ENCODE results near the gene ATP13A5.

Gene ATP13A5

GRCh38 chr3:193378706-193379105 is at the start of gene ATP13A5:
ATP13A5 (minus strand) TSS chr3:193378753; CDS start chr3:193378725, 28 bp downstream.
- no peak for DNase-seq (ENCODE audit: low read depth)

GRCh38 chr3:193418576-193419373 is 40.2 kb upstream of the ATP13A5 start:
- DNase-seq (ENCODE audit: low read depth), result no peak

- no peak for DNase-seq (ENCODE audit: low read depth)
Measured at GRCh38 chr3:193416629-193417028, 38.1 kb upstream of the ATP13A5 start.

GRCh38 chr3:193407688-193408087 is 29.1 kb upstream of the ATP13A5 start:
- no peak for DNase-seq (ENCODE audit: low read depth)

GRCh38 chr3:193407112-193407511 is 28.6 kb upstream of the ATP13A5 start:
- no peak for DNase-seq (ENCODE audit: low read depth)

GRCh38 chr3:193403307-193403706 is 24.8 kb upstream of the ATP13A5 start:
- no peak for DNase-seq (ENCODE audit: low read depth)

GRCh38 chr3:193400304-193400703 is 21.8 kb upstream of the ATP13A5 start:
- DNase-seq (ENCODE audit: low read depth), result no peak

DNA sequence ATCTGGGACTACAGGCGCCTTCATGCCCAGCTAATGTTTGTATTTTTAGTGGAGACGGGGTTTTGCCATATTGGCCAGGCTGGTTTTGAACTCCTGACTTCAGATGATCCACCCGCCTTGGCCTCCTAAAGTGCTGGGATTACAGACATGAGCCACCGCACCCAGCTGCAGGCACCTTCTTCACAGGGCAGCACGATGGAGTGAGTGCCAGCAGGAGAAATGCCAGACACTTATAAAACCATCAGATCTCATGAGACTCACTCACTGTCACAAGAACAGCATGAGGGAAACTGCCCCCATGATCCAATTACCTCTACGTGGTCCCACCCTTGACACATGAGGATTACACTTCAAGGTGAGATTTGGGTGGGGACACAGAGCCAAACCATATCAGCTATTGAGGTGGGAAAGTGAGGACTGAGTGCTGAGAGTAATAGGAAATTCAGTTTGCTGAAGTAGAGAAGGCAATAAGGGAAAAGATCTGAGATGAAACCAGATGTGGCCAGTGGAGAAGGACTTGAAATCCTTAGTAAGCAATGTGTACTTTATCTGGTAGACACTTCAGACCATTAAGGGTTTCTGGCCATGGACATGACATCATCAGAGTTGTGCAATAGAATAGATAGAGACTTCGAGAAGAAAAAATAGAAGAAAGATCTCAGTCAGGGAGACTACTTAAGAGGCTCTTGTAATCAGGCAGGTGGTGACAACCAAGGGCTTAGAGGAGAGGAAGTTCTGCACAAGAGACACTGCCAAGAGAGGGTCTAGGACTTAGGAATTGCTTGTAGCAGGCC is 18.1 kb upstream of the ATP13A5 start:
- DNase-seq (ENCODE audit: low read depth), result peak; percentile 7

DNA sequence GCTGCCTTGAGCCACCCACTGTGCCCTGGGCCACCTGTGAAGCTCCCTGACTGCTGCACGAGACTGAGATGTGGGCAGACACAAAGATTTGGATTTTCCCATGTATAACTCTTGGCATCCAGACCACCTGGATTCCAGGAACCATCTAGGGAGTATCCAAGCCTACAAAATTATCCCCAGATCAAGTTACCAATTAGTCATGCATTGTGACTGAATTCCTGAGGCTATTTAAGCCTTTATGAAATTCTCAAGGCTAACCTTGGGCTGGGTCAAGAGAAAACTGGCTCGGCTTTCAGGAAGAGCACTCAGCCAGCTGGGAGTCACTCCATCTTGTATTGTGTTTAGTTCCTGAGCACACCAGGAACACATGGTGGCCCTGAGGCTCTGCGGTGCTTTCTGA is 13.3 kb upstream of the ATP13A5 start:
- peak; percentile 24 for DNase-seq (ENCODE audit: low read depth)

DNA sequence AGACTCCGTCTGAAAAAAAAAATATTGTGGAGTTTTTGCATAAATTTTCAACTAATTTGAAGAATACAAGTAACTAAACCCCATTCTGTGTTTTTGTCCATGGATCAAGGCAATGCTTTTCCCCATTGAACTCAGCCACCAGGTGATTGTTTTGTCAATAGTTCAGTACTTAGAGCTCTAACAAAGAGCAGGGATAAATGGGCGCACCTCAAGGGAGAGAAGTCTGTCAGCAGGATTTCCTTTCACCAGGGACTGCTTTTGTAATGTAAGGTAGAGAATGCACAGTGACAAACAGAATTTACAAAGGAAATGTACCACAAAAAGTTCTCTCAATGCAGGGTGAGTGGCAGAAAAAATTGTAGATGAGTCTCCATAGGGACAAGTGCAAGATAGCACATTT is 10.8 kb upstream of the ATP13A5 start:
- no peak for DNase-seq (ENCODE audit: low read depth)

GRCh38 chr3:193388361-193388760 is 9.8 kb upstream of the ATP13A5 start:
- DNase-seq (ENCODE audit: low read depth), result no peak

- DNase-seq (ENCODE audit: low read depth), result no peak
Measured at GRCh38 chr3:193387596-193387995, 9.0 kb upstream of the ATP13A5 start.

GRCh38 chr3:193377591-193377990 is 962 bp downstream of the ATP13A5 start:
- DNase-seq (ENCODE audit: low read depth), result no peak

GRCh38 chr3:193375614-193376013 is 2.9 kb downstream of the ATP13A5 start:
- DNase-seq (ENCODE audit: low read depth), result no peak

GRCh38 chr3:193372783-193373182 is 5.8 kb downstream of the ATP13A5 start:
- no peak for DNase-seq (ENCODE audit: low read depth)

DNA sequence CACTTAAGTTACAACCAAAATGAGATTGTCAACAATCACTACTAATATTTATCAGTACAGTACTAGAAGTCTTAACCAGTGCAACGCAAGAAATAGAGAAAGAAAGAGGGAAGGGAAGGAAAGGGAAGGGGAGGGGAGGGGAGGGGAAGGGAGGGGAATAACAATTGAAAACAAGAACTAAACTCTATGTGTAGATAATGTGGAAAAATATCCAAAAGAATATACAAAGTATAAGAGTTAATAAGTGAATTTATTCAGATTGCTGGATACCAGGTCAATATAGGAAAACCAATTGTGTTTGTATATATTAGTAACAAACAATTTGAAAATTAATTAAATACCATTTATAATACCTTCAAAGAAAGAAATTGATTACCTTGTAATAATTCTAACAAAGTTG is 10.7 kb downstream of the ATP13A5 start:
- no peak for DNase-seq (ENCODE audit: low read depth)

DNA sequence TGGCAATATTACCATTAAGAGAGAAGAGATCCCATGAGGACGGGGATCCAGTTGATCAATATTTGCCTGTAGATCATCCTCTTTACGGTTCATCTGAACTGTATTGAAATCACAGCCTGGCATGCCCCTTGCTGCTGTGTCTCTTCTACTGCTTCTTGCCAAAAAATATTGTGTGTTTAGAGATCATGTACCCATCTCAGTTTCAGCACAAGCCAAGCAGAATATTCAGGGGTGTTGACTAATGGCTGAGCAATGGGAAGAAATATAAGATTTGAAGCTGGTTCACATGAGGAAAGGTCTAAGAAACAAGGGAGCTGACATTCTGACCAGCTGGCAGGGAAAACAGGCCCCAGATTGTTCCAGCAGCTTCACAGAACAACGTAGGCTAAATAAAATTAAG is 21.3 kb downstream of the ATP13A5 start:
- no peak for DNase-seq (ENCODE audit: low read depth)

DNA sequence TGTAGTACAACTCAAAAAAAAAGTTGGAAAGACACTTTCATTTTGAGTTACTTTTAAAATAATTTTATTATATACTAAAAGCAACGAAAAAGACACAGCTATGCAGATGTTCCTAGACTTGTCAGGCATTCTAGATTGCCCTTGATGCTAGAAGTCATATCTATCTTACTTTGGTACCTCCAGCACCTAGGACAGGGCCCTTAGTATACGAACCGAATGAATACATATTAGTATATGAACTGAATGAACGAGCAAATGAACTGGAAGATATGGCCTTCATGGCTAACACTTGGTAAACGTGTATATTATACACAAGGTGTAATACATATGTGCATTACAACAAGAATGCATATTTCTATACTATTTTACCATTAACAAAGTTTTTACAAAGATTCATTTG is 24.1 kb downstream of the ATP13A5 start:
- DNase-seq (ENCODE audit: low read depth), result no peak

- no peak for DNase-seq (ENCODE audit: low read depth)
Measured at GRCh38 chr3:193350744-193351143, 27.8 kb downstream of the ATP13A5 start.

GRCh38 chr3:193348686-193349085 is 29.9 kb downstream of the ATP13A5 start:
- no peak for DNase-seq (ENCODE audit: low read depth)

DNA sequence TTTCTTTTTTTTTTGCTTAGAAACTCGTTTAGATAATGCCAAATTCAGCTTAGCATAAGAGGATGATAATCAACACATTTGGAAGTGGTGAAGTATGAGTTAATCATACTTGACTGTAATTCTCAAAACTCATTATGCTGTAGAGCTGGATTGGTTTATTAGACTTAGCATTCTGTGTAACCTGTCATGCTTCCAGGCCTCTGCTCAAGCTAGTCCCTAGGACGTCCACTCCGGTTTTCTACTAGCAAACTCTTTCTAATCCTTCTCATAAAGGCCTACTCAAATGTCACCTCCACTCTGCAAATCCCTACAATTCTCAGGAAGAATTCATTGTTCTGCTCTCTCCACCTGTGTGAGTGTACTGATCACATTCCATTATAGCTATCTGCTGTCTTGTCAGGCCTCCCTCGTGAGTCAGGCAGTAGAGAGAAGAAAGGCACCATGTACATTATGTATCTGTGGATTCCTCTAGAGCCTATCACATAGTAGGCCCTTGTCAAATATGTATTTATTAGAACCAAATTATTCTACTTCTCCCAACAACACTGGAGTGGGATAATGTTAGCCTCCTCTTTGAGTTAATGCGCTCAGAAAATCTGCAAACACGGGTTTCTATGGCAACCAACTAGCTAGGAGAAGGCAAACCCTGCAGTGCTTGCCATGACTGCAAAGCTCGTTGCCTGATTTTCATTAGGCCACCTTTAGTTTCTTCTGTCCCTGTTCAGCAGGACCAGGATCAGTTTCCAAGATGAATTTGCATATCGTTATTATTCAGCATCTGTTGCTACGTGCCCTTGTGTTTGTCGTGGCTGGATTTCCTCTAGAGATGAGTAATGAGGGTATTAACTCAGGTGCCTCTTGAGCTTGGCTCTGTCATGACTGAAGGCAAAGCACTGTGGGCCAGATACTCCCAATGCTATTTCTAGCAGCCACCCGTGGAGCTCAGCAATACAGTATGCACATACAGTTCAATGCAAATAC is 30.7 kb downstream of the ATP13A5 start:
- DNase-seq (ENCODE audit: low read depth), result no peak

GRCh38 chr3:193346259-193346658 is 32.3 kb downstream of the ATP13A5 start:
- no peak for DNase-seq (ENCODE audit: low read depth)
